Suppressor macrophage treated with lipopolysaccharide for 1 hour (primary cell): Measurements from ENCODE around the gene FYN.
A peak's percentile ranks its signal among the peaks of the same experiment; 100 is the strongest.
"Not testable (repeated sequence)": the region's sequence is repeated elsewhere in the genome, so short reads cannot be mapped to it uniquely, and the experiment has no call there.

Source experiments
- DNase-seq, 3 donors: peaks; one replicate each; pipeline ENCODE4 v3.0.0-alpha.2; 2020 to 2022

FYN gene

GRCh38 chr6:111648100-111648499 lies 225.2 kb downstream of the FYN start:
- DNase-seq, result no peak

- DNase-seq, result no peak
These were observed 226.3 kb downstream of the FYN start for GRCh38 chr6:111646942-111647341.

- DNase-seq, result no peak
These were observed 227.2 kb downstream of the FYN start for GRCh38 chr6:111646034-111646433.

GRCh38 chr6:111644893-111645430 lies 228.3 kb downstream of the FYN start:
- DNase-seq, result no peak

GRCh38 chr6:111642463-111643158 lies 230.6 kb downstream of the FYN start:
- DNase-seq, result peak; percentile 59 to 68 (median 63)

GRCh38 chr6:111639266-111639665 lies 234.0 kb downstream of the FYN start:
- DNase-seq, result no peak

GRCh38 chr6:111634981-111635380 lies 238.3 kb downstream of the FYN start:
- not testable (repeated sequence) for DNase-seq

- no peak for DNase-seq
These were observed 239.4 kb downstream of the FYN start for GRCh38 chr6:111633822-111634221.

GRCh38 chr6:111632468-111633247 lies 240.6 kb downstream of the FYN start:
- no peak for DNase-seq

- DNase-seq, result no peak
These were observed 241.3 kb downstream of the FYN start for GRCh38 chr6:111631903-111632460.

GRCh38 chr6:111631018-111631417 lies 242.2 kb downstream of the FYN start:
- no peak for DNase-seq

- no peak for DNase-seq
These were observed 245.0 kb downstream of the FYN start for GRCh38 chr6:111628142-111628850.

GRCh38 chr6:111626441-111626840 lies 246.8 kb downstream of the FYN start:
- DNase-seq, result no peak

GRCh38 chr6:111625461-111626391 lies 247.5 kb downstream of the FYN start:
- DNase-seq, result no peak

- no peak for DNase-seq
These were observed 248.2 kb downstream of the FYN start for GRCh38 chr6:111625099-111625416.

- no peak for DNase-seq
These were observed 248.7 kb downstream of the FYN start for GRCh38 chr6:111624401-111625098.

GRCh38 chr6:111623046-111623718 lies 250.1 kb downstream of the FYN start:
- DNase-seq, result no peak

GRCh38 chr6:111620169-111620568 lies 253.1 kb downstream of the FYN start:
- DNase-seq, result no peak

GRCh38 chr6:111618407-111618806 lies 254.8 kb downstream of the FYN start:
- no peak for DNase-seq

GRCh38 chr6:111617149-111617548 lies 256.1 kb downstream of the FYN start:
- DNase-seq, result no peak
